Muscle of leg (tissue), 11 donors: ENCODE results near the gene FCHSD2. TPM values are rescaled to one million over a fixed set of nuclear protein-coding genes. Genes with fewer than 3 reads are reported as not detected.

Experiments used
- DNase-seq: peaks from one replicate; pipeline ENCODE4 v3.0.0; 2013
- H3K27ac ChIP-seq: one replicate; pipeline ENCODE4 v1.5.1; 2013; ENCODE audit warnings: mild to moderate bottlenecking, low read length, control low read depth
- H3K27me3 ChIP-seq: one replicate; pipeline ENCODE4 v1.6.1; 2013; ENCODE audit warnings: low read length; ENCODE audit not compliant: control insufficient read depth, insufficient read depth
- H3K36me3 ChIP-seq: one replicate; pipeline ENCODE4 v1.6.1; 2013; ENCODE audit warnings: low read length; ENCODE audit not compliant: control insufficient read depth, insufficient read depth
- H3K4me1 ChIP-seq: one replicate; pipeline ENCODE4 v1.6.1; 2013; ENCODE audit warnings: low read length; ENCODE audit not compliant: control insufficient read depth, insufficient read depth
- H3K4me3 ChIP-seq: one replicate; pipeline ENCODE4 v1.5.1; 2013; ENCODE audit warnings: low read length, control low read depth
- H3K9me3 ChIP-seq: replicated peaks from 2 replicates; pipeline ENCODE4 v1.6.1; 2013; ENCODE audit warnings: low read depth, low read length; ENCODE audit not compliant: control insufficient read depth
- WGBS: methylation state at CpG from one replicate; pipeline ENCODE4 v1.1.5; 2013; ENCODE audit warnings: missing lambda C conversion rate; ENCODE audit not compliant: insufficient coverage; 5-methylcytosine and 5-hydroxymethylcytosine counted together
- polyA plus RNA-seq, 8 donors: library from polyadenylated mRNA; unstranded; fragments of 120-200 nt; gene quantifications; one replicate each; pipeline versions ENCODE4 v1.2.1 to v1.2.3, GENCODE V29; 2013; ENCODE audit warnings: inconsistent platforms in 1 of 8, low replicate concordance in 1 of 8; ENCODE audit not compliant: insufficient read length in 8 of 8, insufficient read depth in 1 of 8
- total RNA-seq: library from RNA; stranded (reverse); fragments of 120-200 nt; gene quantifications from one replicate; pipeline ENCODE4 v1.2.4, GENCODE V29; 2013

FCHSD2 gene
- total and polyA plus RNA-seq, 9 donors, result 13.7 to 29.3 (median 24.2) TPM

DNA sequence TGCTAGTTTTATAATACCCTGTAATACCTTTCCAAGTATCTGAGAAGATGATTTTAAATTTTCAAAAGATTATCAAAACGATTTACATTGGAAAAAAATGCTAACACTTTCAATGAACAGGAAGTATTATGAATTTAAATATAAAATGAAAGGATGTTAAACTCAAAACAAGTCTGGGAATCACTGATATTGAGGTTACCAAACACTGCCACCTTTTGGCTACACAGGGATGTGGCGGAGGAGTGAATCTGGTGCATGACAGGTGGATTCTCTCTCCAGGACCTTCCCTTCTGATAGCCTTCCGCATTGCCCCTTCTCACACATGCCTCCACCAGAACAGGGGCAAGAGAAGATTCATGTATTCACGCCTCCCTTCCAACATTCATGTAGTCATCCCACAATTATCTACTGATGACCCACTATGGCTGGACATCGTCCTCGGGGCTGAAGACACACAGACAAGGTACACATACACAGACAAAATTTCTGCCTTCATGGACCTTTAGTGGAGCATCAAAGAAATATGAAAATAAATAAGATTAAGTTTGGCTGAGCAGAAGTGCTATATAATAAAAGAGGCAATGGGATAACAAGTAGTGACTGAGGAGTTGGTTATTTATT is 293.2 kb downstream of the FCHSD2 start:
- DNase-seq, result peak; percentile 64

GRCh38 chr11:72844356-72844755 is 297.8 kb downstream of the FCHSD2 start:
- Histone ChIP-seq H3K27ac (no peak overlapping the region), H3K9me3 (no peaks in the 10 kb centered on the region), H3K4me1 (peaks cover 8% of the 10 kb centered on the region), H3K27me3 (no peaks in the 10 kb centered on the region), H3K4me3 (no peak overlapping the region), H3K36me3 (peaks cover 42% of the 10 kb centered on the region)
- WGBS, result 30% methylated on average over 2 of the region's 4 CpGs
- DNase-seq, result peak; percentile 53

More for the DNA sequence above, 293.2 kb downstream of the FCHSD2 start:
- Histone ChIP-seq H3K4me3 (no peak overlapping the region), H3K27me3 (no peaks in the 10 kb centered on the region), H3K4me1 (no peaks in the 10 kb centered on the region), H3K9me3 (no peaks in the 10 kb centered on the region), H3K36me3 (peaks cover 15% of the 10 kb centered on the region), H3K27ac (no peak overlapping the region)
- no CpG with 5 or more reads among the region's 6 CpGs for WGBS

DNA sequence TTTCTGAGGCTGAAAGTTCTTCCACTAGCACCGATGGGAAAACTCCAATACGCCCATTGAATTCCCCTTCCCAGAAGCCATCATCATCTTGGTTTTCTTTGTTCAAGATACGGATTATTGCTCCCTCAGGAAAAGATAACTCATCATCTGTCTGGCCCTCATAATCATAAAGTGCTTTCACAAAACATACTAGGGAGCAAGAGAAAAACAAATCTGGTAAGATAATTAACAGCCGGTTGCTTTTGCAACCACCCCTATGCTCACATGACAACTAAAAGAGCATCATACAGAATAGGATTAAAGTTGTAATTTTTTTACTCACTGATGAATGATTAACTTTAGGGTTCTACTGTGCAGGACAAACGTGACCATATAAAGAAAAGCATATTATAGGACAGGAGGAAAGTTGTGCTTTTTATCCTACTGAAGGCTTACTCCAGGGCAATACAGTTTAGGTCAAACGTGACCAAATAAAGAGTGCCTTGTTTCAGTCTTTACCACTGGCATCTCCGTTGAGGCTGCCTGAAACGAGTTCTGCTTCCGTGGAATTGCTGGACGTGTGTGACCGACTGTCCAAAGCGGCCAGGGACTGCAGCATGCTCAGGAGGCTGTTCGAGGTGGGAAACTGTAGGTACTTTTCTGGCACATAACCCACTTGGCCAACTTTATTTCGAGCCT is 299.3 kb downstream of the FCHSD2 start:
- Histone ChIP-seq H3K4me3 (no peak overlapping the region), H3K9me3 (no peaks in the 10 kb centered on the region), H3K36me3 (peaks cover 53% of the 10 kb centered on the region), H3K4me1 (peaks cover 8% of the 10 kb centered on the region), H3K27ac (peak overlapping the region; percentile 29), H3K27me3 (no peaks in the 10 kb centered on the region)
- peak; percentile 43 for DNase-seq
- WGBS, result 62% methylated on average over 11 of the region's 14 CpGs

DNA sequence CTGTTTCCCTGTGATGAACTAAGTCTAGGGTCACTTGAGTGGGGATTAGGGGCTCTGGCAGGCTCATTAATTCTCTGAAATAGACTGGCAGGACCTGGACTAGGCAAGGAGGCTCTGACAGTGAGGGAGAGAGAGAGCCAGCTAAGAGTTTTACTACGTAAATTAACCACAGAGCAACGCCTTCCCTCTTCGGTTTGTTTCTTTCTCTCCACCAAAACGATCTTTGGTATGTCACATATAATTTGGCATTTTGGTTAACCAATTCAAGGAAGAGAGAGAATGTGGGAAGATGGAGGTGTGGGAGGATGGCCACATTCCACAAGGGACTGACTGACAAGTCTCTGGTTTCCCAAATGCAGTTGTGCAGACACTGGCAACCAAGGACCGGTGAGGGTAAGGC is 300.0 kb downstream of the FCHSD2 start:
- H3K27ac ChIP-seq, result peak overlapping the region; percentile 29
- DNase-seq, result no peak
- H3K36me3 ChIP-seq, result peaks cover 59% of the 10 kb centered on the region
- WGBS, result 40% methylated on average over 1 of the region's 5 CpGs
- H3K27me3 ChIP-seq, result no peaks in the 10 kb centered on the region
- peaks cover 11% of the 10 kb centered on the region for H3K4me1 ChIP-seq
- H3K9me3 ChIP-seq, result no peaks in the 10 kb centered on the region
- H3K4me3 ChIP-seq, result no peak overlapping the region

- Histone ChIP-seq H3K9me3 (no peaks in the 10 kb centered on the region), H3K4me3 (no peak overlapping the region), H3K27ac (no peak overlapping the region), H3K36me3 (peaks cover 56% of the 10 kb centered on the region), H3K27me3 (no peaks in the 10 kb centered on the region), H3K4me1 (peaks cover 14% of the 10 kb centered on the region)
- WGBS, result 45% methylated on average over 2 of the region's 7 CpGs
- no peak for DNase-seq
Observed at GRCh38 chr11:72841397-72841796, 300.7 kb downstream of the FCHSD2 start.

DNA sequence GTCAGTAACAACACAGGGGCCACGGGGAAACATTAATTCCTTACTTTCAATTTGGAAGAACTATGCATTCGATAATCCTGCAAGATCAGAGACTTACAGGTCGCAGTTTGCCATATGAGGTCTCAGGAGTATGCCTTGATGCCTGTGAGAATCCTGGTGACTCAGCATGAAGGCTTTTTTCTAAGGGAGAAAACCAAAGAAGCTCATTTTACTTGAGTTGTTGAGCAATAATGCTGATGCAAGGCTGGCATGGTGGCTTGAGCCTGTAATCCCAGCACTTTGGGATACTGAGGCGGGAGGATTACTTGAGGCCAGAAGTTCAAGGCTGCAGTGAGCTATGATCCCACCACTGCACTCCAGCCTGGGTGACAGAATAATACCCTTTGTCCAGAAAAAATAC is 301.3 kb downstream of the FCHSD2 start:
- Histone ChIP-seq H3K4me1 (peaks cover 20% of the 10 kb centered on the region), H3K4me3 (no peak overlapping the region), H3K27me3 (no peaks in the 10 kb centered on the region), H3K36me3 (peaks cover 56% of the 10 kb centered on the region), H3K9me3 (no peaks in the 10 kb centered on the region), H3K27ac (no peak overlapping the region)
- no peak for DNase-seq
- WGBS, result 75% methylated on average over 2 of the region's 4 CpGs

- no peaks in the 10 kb centered on the region for H3K9me3 ChIP-seq
- WGBS, result 62% methylated on average over 2 of the region's 4 CpGs
- H3K4me3 ChIP-seq, result no peak overlapping the region
- no peaks in the 10 kb centered on the region for H3K27me3 ChIP-seq
- H3K27ac ChIP-seq, result no peak overlapping the region
- H3K4me1 ChIP-seq, result peaks cover 30% of the 10 kb centered on the region
- H3K36me3 ChIP-seq, result peaks cover 50% of the 10 kb centered on the region
- DNase-seq, result no peak
Observed at GRCh38 chr11:72838691-72839305, 303.3 kb downstream of the FCHSD2 start.

DNA sequence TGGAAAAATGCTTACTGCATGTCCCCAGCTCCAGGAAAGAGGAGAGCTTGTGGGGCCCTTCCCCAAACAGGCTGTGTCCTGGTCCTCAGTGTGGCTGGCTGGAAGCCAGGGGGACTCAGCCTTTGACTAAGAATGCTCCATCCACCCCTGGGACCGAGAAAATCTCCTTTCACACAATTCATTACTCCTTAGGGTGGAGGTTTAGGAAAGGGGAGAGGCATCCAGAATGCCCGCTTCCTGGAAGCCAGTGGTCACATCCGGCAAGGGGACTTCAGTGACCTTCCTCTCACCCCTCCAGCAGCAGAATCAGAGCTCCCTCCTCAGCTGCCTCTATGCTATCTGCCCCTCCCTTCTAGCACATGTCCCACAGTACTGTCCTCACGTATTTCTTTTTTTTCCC is 306.0 kb downstream of the FCHSD2 start:
- peaks cover 42% of the 10 kb centered on the region for H3K4me1 ChIP-seq

DNA sequence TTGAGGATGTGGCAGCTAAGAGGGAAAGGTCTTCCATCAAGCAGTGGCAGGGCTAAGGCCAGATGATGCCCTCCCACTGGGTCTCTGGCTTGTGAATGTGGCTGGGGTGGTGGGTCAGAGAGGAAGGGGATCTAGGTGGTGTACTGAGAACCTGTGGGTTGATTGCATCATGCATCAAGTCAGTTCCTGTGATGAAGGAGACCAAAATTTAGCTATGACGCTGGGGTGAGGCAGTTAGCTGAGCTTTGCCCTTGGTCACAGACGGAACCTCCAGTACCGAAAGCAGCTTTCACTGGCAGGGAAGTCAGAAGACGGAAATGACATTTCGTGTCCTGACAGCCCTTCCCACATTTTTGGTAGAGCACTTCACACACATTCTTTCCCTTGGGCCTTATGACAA is 307.2 kb downstream of the FCHSD2 start:
- 85% methylated on average over 4 of the region's 5 CpGs for WGBS
- H3K9me3 ChIP-seq, result no peaks in the 10 kb centered on the region
- H3K36me3 ChIP-seq, result peaks cover 40% of the 10 kb centered on the region
- H3K27ac ChIP-seq, result peak overlapping the region; percentile 90
- DNase-seq, result no peak
- no peak overlapping the region for H3K4me3 ChIP-seq
- H3K27me3 ChIP-seq, result no peaks in the 10 kb centered on the region
- H3K4me1 ChIP-seq, result peaks cover 42% of the 10 kb centered on the region

More for the DNA sequence above, 306.0 kb downstream of the FCHSD2 start:
- Histone ChIP-seq H3K9me3 (no peaks in the 10 kb centered on the region), H3K36me3 (peaks cover 42% of the 10 kb centered on the region), H3K27me3 (no peaks in the 10 kb centered on the region), H3K4me3 (no peak overlapping the region), H3K27ac (peak overlapping the region; percentile 90)
- WGBS, result no CpG with 5 or more reads among the region's 4 CpGs
- DNase-seq, result peak; percentile 85

DNA sequence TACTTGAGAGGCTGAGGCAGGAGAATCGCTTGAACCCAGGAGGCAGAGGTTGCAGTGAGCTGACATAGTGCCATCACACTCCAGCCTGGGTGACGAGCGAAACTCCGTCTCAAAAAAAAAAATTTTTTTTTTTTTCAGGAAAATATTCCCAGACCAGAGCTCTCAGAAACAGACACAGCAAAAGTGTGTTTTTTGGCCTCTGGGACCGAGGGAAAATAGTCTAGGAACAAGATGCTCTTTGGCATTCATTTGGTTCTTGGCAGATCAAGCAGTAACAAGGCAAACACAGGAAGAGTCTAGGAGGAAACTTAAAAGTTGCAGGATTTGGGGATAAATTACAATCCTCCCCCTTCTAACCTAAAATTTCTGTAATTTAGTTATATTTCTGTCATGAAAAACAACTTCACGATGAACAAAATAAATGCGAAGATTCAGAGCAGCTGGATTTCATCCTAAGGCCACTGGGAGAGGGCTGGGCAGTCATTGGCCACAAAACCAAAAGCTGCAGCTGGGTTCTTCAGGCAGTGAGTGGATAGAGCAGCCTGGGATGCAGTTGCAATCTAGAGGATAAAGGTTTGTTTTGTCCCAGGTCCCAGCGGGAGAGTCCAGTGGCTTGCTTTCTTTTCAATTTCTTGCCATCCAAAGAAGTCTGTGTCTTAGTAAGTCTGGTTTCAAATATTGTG is 308.2 kb downstream of the FCHSD2 start:
- Histone ChIP-seq H3K36me3 (peaks cover 33% of the 10 kb centered on the region), H3K27ac (peak overlapping the region; percentile 79), H3K9me3 (no peaks in the 10 kb centered on the region), H3K4me3 (no peak overlapping the region), H3K27me3 (no peaks in the 10 kb centered on the region), H3K4me1 (peaks cover 42% of the 10 kb centered on the region)
- peak; percentile 95 for DNase-seq
- whole genome bisulfite sequencing, result 83% methylated on average over 1 of the region's 8 CpGs
